Type B pancreatic cell (in vitro differentiated cells): ENCODE measurements around the gene MSANTD1. TPM values are rescaled to one million over a fixed set of nuclear protein-coding genes. Genes with fewer than 3 reads are reported as not detected.

Experiments
- DNase-seq: peaks from one replicate; pipeline ENCODE4 v3.0.0; 2021; ENCODE audit warnings: mixed read lengths; ENCODE audit not compliant: unreplicated experiment; ENCODE audit errors: extremely low spot score
- H3K27ac Mint-ChIP-seq: 2 replicates; pipeline ENCODE4 v1.8.0; 2021; ENCODE audit warnings: mild to moderate bottlenecking, mixed read lengths
- H3K27me3 Mint-ChIP-seq: 2 replicates; pipeline ENCODE4 v1.8.0; 2021; ENCODE audit warnings: mixed read lengths
- H3K36me3 Mint-ChIP-seq: 2 replicates; pipeline ENCODE4 v1.8.0; 2021; ENCODE audit warnings: mixed read lengths
- H3K4me1 Mint-ChIP-seq: one replicate; pipeline ENCODE4 v1.8.0; 2021; ENCODE audit warnings: mixed read lengths; ENCODE audit not compliant: unreplicated experiment
- H3K4me3 Mint-ChIP-seq: 2 replicates; pipeline ENCODE4 v1.8.0; 2021; ENCODE audit warnings: mild to moderate bottlenecking, mixed read lengths
- H3K9me3 Mint-ChIP-seq: 2 replicates; pipeline ENCODE4 v1.8.0; 2021; ENCODE audit warnings: mixed read lengths
- CTCF ChIP-seq: fragments of 200-600 bp; sonication (generic); conservative IDR thresholded peaks from 2 replicates; pipeline ENCODE4 v1.5.0; 2021; ENCODE audit warnings: antibody characterized with exemption, mild to moderate bottlenecking
- total RNA-seq: library from RNA; stranded (reverse); gene quantifications from 2 replicates; pipeline ENCODE4 v1.2.1, GENCODE V29; 2021; ENCODE audit warnings: low replicate concordance

The MSANTD1 gene
- total RNA-seq, 1 donor from 2014 or later = 1.4 TPM

- no peaks in the 10 kb centered on the region for H3K27me3 Mint-ChIP-seq
- H3K9me3 Mint-ChIP-seq = no peaks in the 10 kb centered on the region
- peaks cover 4% of the 10 kb centered on the region for H3K4me1 Mint-ChIP-seq
- peaks cover 7% of the 10 kb centered on the region for H3K36me3 Mint-ChIP-seq
- H3K4me3 Mint-ChIP-seq = no peak overlapping the region
- no peak for DNase-seq
- H3K27ac Mint-ChIP-seq = no peak overlapping the region
- TF ChIP-seq CTCF = no peak
Observed at GRCh38 chr4:3241898-3242524, 6.9 kb upstream of the MSANTD1 start.

- Mint-ChIP-seq H3K27ac (no peak overlapping the region), H3K9me3 (no peaks in the 10 kb centered on the region), H3K4me3 (no peak overlapping the region), H3K27me3 (no peaks in the 10 kb centered on the region), H3K4me1 (peaks cover 4% of the 10 kb centered on the region), H3K36me3 (peaks cover 7% of the 10 kb centered on the region)
- DNase-seq = no peak
- TF ChIP-seq CTCF = no peak
Observed at GRCh38 chr4:3243136-3243780, 5.7 kb upstream of the MSANTD1 start.

GRCh38 chr4:3244002-3244401 lies 5.0 kb upstream of the MSANTD1 start:
- no peak overlapping the region for H3K27ac Mint-ChIP-seq
- TF ChIP-seq CTCF = no peak
- DNase-seq = no peak
- no peaks in the 10 kb centered on the region for H3K27me3 Mint-ChIP-seq
- peaks cover 7% of the 10 kb centered on the region for H3K36me3 Mint-ChIP-seq
- H3K4me3 Mint-ChIP-seq = no peak overlapping the region
- no peaks in the 10 kb centered on the region for H3K9me3 Mint-ChIP-seq
- H3K4me1 Mint-ChIP-seq = peaks cover 4% of the 10 kb centered on the region

GRCh38 chr4:3244747-3245146 lies 4.2 kb upstream of the MSANTD1 start:
- Mint-ChIP-seq H3K4me1 (peaks cover 4% of the 10 kb centered on the region), H3K27me3 (no peaks in the 10 kb centered on the region), H3K9me3 (no peaks in the 10 kb centered on the region), H3K36me3 (peaks cover 7% of the 10 kb centered on the region), H3K4me3 (no peak overlapping the region), H3K27ac (no peak overlapping the region)
- no peak for DNase-seq
- no peak for TF ChIP-seq CTCF

- H3K27me3 Mint-ChIP-seq = no peaks in the 10 kb centered on the region
- TF ChIP-seq CTCF = no peak
- peaks cover 4% of the 10 kb centered on the region for H3K4me1 Mint-ChIP-seq
- DNase-seq = no peak
- H3K4me3 Mint-ChIP-seq = no peak overlapping the region
- H3K9me3 Mint-ChIP-seq = no peaks in the 10 kb centered on the region
- no peak overlapping the region for H3K27ac Mint-ChIP-seq
- H3K36me3 Mint-ChIP-seq = peaks cover 5% of the 10 kb centered on the region
Observed at GRCh38 chr4:3245676-3246075, 3.3 kb upstream of the MSANTD1 start.
